BE2C (cell line): ENCODE measurements around the gene P2RY4.
A peak's percentile ranks its signal among the peaks of the same experiment; 100 is the strongest.

ENCODE experiments used
- DNase-seq: peaks from one replicate; pipeline ENCODE4 v3.0.0-alpha.2; 2020
- H3K27me3 ChIP-seq: fragments of 250-450 bp; sonication (Bioruptor Pico); 2 replicates; pipeline ENCODE4 v1.5.1; 2020; ENCODE audit warnings: mild to moderate bottlenecking
- H3K36me3 ChIP-seq: fragments of 250-450 bp; sonication (Bioruptor Pico); 2 replicates; pipeline ENCODE4 v1.5.1; 2020; ENCODE audit warnings: mild to moderate bottlenecking
- H3K4me1 ChIP-seq: fragments of 250-450 bp; sonication (Bioruptor Pico); 2 replicates; pipeline ENCODE4 v1.5.1; 2020
- H3K4me3 ChIP-seq: 2 replicates; pipeline ENCODE4 v1.5.1; 2011; ENCODE audit warnings: low read depth, low read length
- H3K9me3 ChIP-seq: fragments of 250-450 bp; sonication (Bioruptor Pico); 2 replicates; pipeline ENCODE4 v1.5.1; 2020
- TF ChIP-seq, protein P1 (sequence below): IDR thresholded peaks from 2 replicates; pipeline ENCODE4 v1.5.1; 2012; ENCODE audit warnings: mild to moderate bottlenecking, low read depth, low read length

Gene P2RY4

DNA sequence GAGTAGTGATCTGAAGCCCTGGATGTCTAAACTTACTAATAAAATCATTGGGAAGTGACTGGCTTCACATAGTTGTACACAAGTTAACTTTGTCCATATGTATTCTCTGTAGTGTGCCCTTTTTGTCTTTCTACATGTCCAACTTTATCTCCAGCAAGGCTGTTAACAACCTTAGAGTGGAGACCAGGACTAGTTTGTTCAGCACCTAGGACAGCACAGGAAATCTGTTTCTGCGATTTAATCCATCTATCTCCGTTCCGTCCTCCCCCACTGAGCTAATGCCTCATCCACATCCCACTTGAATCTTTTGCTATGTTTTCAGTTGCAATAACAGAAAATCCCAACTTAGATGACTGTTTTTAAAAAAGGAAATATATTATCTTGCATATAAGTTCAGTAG lies 4.8 kb upstream of the P2RY4 start:
- Histone ChIP-seq H3K27me3 (no peaks in the 10 kb centered on the region), H3K4me1 (no peaks in the 10 kb centered on the region), H3K9me3 (no peaks in the 10 kb centered on the region), H3K36me3 (no peaks in the 10 kb centered on the region), H3K4me3 (no peak overlapping the region)
- TF ChIP-seq, protein P1, sequence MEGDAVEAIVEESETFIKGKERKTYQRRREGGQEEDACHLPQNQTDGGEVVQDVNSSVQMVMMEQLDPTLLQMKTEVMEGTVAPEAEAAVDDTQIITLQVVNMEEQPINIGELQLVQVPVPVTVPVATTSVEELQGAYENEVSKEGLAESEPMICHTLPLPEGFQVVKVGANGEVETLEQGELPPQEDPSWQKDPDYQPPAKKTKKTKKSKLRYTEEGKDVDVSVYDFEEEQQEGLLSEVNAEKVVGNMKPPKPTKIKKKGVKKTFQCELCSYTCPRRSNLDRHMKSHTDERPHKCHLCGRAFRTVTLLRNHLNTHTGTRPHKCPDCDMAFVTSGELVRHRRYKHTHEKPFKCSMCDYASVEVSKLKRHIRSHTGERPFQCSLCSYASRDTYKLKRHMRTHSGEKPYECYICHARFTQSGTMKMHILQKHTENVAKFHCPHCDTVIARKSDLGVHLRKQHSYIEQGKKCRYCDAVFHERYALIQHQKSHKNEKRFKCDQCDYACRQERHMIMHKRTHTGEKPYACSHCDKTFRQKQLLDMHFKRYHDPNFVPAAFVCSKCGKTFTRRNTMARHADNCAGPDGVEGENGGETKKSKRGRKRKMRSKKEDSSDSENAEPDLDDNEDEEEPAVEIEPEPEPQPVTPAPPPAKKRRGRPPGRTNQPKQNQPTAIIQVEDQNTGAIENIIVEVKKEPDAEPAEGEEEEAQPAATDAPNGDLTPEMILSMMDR: no peak
- no peak for DNase-seq

DNA sequence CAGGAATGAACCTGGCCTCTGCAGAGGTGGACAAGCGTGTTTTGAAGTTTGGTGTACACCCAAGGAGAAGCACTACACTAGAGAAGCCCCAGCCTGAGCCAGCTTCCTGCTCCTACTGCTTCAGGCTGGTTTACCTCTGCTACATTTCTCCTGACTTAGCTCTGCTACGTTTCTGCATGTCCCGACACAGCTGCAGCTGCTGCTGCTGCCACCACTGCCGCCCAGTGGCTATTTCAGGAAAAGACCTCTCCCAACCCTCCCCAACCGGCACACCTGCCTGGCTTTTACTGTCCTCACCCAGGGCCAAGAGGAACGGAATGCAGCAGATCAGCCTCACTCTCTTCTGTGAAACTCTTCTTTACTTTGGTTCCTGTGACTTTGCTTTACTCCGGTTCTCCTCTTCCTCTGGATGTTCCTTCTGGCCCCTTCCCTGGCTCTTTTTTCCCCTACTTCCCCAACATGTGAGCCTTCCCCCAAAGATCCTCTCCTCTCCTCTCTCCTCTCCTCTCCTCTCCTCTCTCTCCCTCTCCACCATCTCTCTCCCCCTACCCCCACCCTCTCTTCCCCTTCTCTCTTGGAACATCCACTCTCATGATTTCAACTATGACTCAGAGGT lies 3.1 kb upstream of the P2RY4 start:
- Histone ChIP-seq H3K4me3 (no peak overlapping the region), H3K36me3 (no peaks in the 10 kb centered on the region), H3K4me1 (no peaks in the 10 kb centered on the region), H3K9me3 (no peaks in the 10 kb centered on the region), H3K27me3 (no peaks in the 10 kb centered on the region)
- peak; percentile 56 for DNase-seq
- TF ChIP-seq, protein P1: peak; percentile 63

DNA sequence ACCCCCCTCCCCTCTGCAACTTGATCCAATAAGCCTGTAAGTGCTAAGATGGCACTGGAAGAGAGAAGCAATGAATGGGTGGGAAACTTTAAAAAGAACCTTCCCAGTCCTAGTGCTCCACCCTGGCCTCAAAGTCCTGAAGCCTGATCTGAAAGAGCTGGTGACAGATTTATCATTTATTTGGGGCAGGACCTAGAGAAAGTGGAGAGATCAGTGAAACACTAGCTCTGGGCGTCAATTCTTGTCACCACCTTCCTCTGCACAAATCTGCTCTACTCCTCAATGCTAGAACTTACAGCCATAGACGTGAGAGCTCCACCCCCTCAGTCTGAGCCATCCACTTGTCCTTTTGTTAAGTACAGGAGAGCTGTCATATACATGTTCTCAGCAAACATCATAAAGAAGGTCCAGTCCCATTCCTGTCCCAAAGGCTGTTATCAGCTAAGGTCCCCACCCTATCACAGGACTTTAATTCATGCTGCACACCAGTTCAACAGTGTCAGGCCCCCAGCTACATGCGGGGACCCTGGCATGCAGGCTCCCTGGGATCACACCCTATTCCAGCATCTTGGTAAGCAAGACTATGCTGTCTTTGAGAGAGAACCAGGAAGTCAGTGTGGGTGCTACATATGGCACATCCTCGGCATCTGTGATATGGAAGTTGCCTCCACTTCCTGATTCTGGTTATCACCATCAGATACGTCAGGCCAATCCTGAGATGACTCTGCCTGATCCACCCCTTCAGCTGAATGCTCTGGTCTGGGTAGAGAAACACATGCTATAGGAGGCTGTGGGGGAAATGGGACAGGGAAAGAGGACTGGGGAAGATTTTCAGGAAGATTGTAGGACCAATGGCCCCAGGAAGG lies 2.3 kb downstream of the P2RY4 start:
- DNase-seq: no peak
- Histone ChIP-seq H3K27me3 (no peaks in the 10 kb centered on the region), H3K4me1 (no peaks in the 10 kb centered on the region), H3K36me3 (no peaks in the 10 kb centered on the region), H3K4me3 (no peak overlapping the region), H3K9me3 (no peaks in the 10 kb centered on the region)
- TF ChIP-seq, protein P1: no peak

DNA sequence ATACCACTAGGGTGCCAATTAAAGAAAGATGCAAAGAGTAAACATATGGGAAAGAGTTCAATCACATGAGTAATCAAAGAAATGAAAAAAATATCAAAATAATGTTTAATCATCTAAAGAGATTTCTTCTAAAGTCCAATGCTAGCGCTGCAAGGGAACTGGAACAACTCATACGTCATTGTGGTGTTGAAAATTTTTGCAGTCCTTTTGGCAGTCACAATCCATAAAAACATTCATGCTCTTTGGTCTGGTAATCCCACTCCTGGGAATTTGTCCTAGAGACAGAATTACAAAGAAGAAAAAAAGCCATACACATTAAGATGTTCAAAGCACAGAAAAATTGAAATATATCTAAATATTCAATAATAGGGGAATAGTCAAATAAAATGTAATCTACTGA lies 4.6 kb downstream of the P2RY4 start:
- Histone ChIP-seq H3K36me3 (no peaks in the 10 kb centered on the region), H3K4me1 (no peaks in the 10 kb centered on the region), H3K9me3 (no peaks in the 10 kb centered on the region), H3K4me3 (no peak overlapping the region), H3K27me3 (no peaks in the 10 kb centered on the region)
- no peak for DNase-seq
- TF ChIP-seq, protein P1: no peak

DNA sequence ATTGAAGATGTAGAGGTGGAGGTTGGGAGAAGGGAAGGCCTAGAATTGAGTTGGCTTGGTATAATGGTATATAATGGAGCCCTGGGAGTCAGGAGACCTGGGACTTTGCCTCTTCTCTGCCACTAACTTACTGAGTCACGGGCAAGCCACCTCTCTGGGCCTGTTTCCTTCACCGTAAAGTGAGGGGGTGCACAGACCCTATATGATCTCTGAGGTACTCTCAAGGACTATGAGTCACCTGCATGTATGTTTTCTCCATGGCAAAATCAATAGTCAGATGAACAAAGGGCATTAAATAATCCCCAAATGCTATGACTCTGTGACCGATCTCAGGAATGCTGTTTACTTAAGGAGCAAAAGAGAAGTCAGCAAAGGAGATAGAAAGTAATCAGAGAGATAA lies 5.1 kb downstream of the P2RY4 start:
- TF ChIP-seq, protein P1: no peak
- no peak for DNase-seq
- Histone ChIP-seq H3K4me3 (no peak overlapping the region), H3K9me3 (no peaks in the 10 kb centered on the region), H3K4me1 (no peaks in the 10 kb centered on the region), H3K27me3 (no peaks in the 10 kb centered on the region), H3K36me3 (no peaks in the 10 kb centered on the region)

DNA sequence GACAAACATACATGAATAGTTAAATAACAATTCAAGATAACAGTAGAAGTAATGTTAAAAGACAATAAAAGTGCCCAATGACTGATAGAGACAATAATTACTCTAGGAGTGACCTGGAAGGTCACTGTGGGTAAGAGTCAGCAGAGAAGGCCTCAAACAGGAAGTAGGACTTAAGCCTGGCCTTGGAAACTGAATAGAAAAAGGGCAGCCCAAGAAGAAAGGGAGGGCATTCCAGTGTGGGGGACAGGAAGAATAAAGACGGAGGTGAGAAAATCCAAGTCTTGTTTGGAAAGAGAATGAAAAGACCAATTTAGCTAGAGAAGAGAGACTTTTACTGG lies 6.0 kb downstream of the P2RY4 start:
- Histone ChIP-seq H3K36me3 (no peaks in the 10 kb centered on the region), H3K27me3 (no peaks in the 10 kb centered on the region), H3K9me3 (no peaks in the 10 kb centered on the region), H3K4me1 (no peaks in the 10 kb centered on the region), H3K4me3 (no peak overlapping the region)
- no peak for DNase-seq
- TF ChIP-seq, protein P1: no peak
